Activated CD8-positive, alpha-beta T cell treated with anti-CD3 and anti-CD28 coated beads for 36 hours (primary cell): ENCODE data around the gene FBXO24. TPM values are rescaled to one million over a fixed set of nuclear protein-coding genes. Genes with fewer than 3 reads are reported as not detected.

ENCODE experiments used
- ATAC-seq: fragments of 200-7000 bp; cut with Tn5 transposase; one replicate; pipeline ENCODE4 v1.10.0; 2021; ENCODE audit warnings: mild to moderate bottlenecking, moderate library complexity
- CTCF ChIA-PET: fragments of 350-600 bp; sonication (Branson Sonifier 250); formaldehyde crosslinking; loops from one replicate; lab custom pipeline; 2021; ENCODE audit warnings: antibody characterized with exemption; lab: Charles Lee
- POLR2A ChIA-PET: fragments of 350-600 bp; sonication (Branson Sonifier 250); formaldehyde crosslinking; loops from one replicate; lab custom pipeline; 2021; ENCODE audit warnings: antibody characterized with exemption; lab: Charles Lee
- DNase-seq: peaks from one replicate; pipeline ENCODE4 v3.0.0-alpha.2; 2020
- H3K27ac Mint-ChIP-seq: one replicate; pipeline ENCODE4 v1.8.0; 2021; ENCODE audit warnings: mild to moderate bottlenecking, mixed read lengths
- H3K27me3 Mint-ChIP-seq: one replicate; pipeline ENCODE4 v1.8.0; 2021; ENCODE audit warnings: mixed read lengths
- H3K36me3 Mint-ChIP-seq: one replicate; pipeline ENCODE4 v1.8.0; 2021; ENCODE audit warnings: low read depth, mixed read lengths
- H3K4me1 Mint-ChIP-seq: one replicate; pipeline ENCODE4 v1.8.0; 2021; ENCODE audit warnings: low read depth, mixed read lengths
- H3K4me3 Mint-ChIP-seq: one replicate; pipeline ENCODE4 v1.8.0; 2021; ENCODE audit warnings: mild to moderate bottlenecking, moderate library complexity, mixed read lengths
- H3K9me3 Mint-ChIP-seq: one replicate; pipeline ENCODE4 v1.8.0; 2021; ENCODE audit warnings: mixed read lengths
- CTCF ChIP-seq: fragments of 200-600 bp; IDR thresholded peaks from one replicate; pipeline ENCODE4 v1.8.0; 2022; ENCODE audit warnings: antibody characterized with exemption, mild to moderate bottlenecking
- intact Hi-C: fragments of 100-400 bp; cut with micrococcal nuclease; formaldehyde crosslinking; loops from one replicate; pipeline ENCODE4 v1.10.0; 2022
- total RNA-seq, 2 experiments: library from RNA; stranded (reverse); gene quantifications; one replicate each; pipeline ENCODE4 v1.2.3, GENCODE V29; 2021

FBXO24 gene
- total RNA-seq, 2 experiments from 2014 or later = 1.4 to 1.5 TPM

GRCh38 chr7:100640517-100641440, 54.7 kb downstream of the FBXO24 start:
- H3K36me3 Mint-ChIP-seq = peaks cover 2% of the 10 kb centered on the region
- ATAC-seq (no peak), DNase-seq (no peak)
- H3K27ac Mint-ChIP-seq = no peak overlapping the region
- ChIA-PET CTCF (interaction anchor here (0.5 kb wide), 1 partner anchor 175 kb away, joined by 3 read pairs; no protein-coding TSS in a partner anchor), POLR2A (no interaction called here)
- TF ChIP-seq CTCF = no peak
- H3K9me3 Mint-ChIP-seq = no peaks in the 10 kb centered on the region
- no peaks in the 10 kb centered on the region for H3K27me3 Mint-ChIP-seq
- intact Hi-C loops = no loop called here
- no peaks in the 10 kb centered on the region for H3K4me1 Mint-ChIP-seq
- no peak overlapping the region for H3K4me3 Mint-ChIP-seq

GRCh38 chr7:100641463-100641859, 55.3 kb downstream of the FBXO24 start, which contains the start of gene TFR2:
TSS of gene TFR2 (minus strand) at chr7:100641552. CDS start at chr7:100641509, 43 bp downstream.
- intact Hi-C loops = no loop called here
- Mint-ChIP-seq H3K4me3 (no peak within 1 kb of the TSS), H3K27me3 (no peaks in the 10 kb centered on the region), H3K36me3 (no peaks in the 10 kb centered on the region), H3K9me3 (no peaks in the 10 kb centered on the region), H3K27ac (no peak within 1 kb of the TSS), H3K4me1 (no peaks in the 10 kb centered on the region)
- no peak for DNase-seq
- POLR2A ChIA-PET = interaction anchor here (0.9 kb wide), 1 partner anchor 9 kb away, joined by 3 read pairs; no protein-coding TSS in a partner anchor
- TF ChIP-seq CTCF = no peak
- no peak for ATAC-seq
- CTCF ChIA-PET = no interaction called here

- TF ChIP-seq CTCF = no peak
- intact Hi-C loops = no loop called here
- Mint-ChIP-seq H3K9me3 (no peaks in the 10 kb centered on the region), H3K36me3 (no peaks in the 10 kb centered on the region), H3K27me3 (no peaks in the 10 kb centered on the region), H3K27ac (no peak overlapping the region), H3K4me3 (no peak overlapping the region), H3K4me1 (no peaks in the 10 kb centered on the region)
- ChIA-PET POLR2A (interaction anchor here (0.9 kb wide), 1 partner anchor 9 kb away, joined by 3 read pairs; no protein-coding TSS in a partner anchor), CTCF (interaction anchor here (1.1 kb wide), 1 partner anchor 54 kb away, joined by 3 read pairs; no protein-coding TSS in a partner anchor)
- DNase-seq (no peak), ATAC-seq (no peak)
Measured at GRCh38 chr7:100641860-100642533, 55.9 kb downstream of the FBXO24 start.

- DNase-seq = peak; percentile 59
- CTCF ChIA-PET = interaction anchor here (1.1 kb wide), 1 partner anchor 54 kb away, joined by 3 read pairs; no protein-coding TSS in a partner anchor
- intact Hi-C loops = no loop called here
- H3K27ac Mint-ChIP-seq = no peak overlapping the region
- POLR2A ChIA-PET = no interaction called here
- no peaks in the 10 kb centered on the region for H3K4me1 Mint-ChIP-seq
- TF ChIP-seq CTCF = no peak
- H3K9me3 Mint-ChIP-seq = no peaks in the 10 kb centered on the region
- H3K27me3 Mint-ChIP-seq = peaks cover 1% of the 10 kb centered on the region
- H3K36me3 Mint-ChIP-seq = no peaks in the 10 kb centered on the region
- ATAC-seq = peak; percentile 79
- no peak overlapping the region for H3K4me3 Mint-ChIP-seq
Measured at GRCh38 chr7:100642534-100642907, 56.4 kb downstream of the FBXO24 start.
